Trophoblast cell (in vitro differentiated cells and primary cell): ENCODE data around the gene ARFGEF2.

Source experiments
- DNase-seq, 2 donors: peaks; one replicate each; pipeline ENCODE4 v3.0.0-alpha.2; 2016
- H2AFZ ChIP-seq: 2 replicates; pipeline ENCODE4 v1.6.1; 2013; ENCODE audit warnings: low read length, moderate library complexity, mild to moderate bottlenecking; ENCODE audit not compliant: insufficient read depth, poor library complexity
- H2AK5ac ChIP-seq: 2 replicates; pipeline ENCODE4 v1.6.1; 2013; ENCODE audit warnings: mild to moderate bottlenecking, low read length
- H2BK120ac ChIP-seq: 2 replicates; pipeline ENCODE4 v1.6.1; 2013; ENCODE audit warnings: low read length, mild to moderate bottlenecking, moderate library complexity; ENCODE audit not compliant: insufficient read depth, poor library complexity
- H2BK12ac ChIP-seq: 2 replicates; pipeline ENCODE4 v1.6.1; 2013; ENCODE audit warnings: mild to moderate bottlenecking, low read length, moderate library complexity
- H2BK5ac ChIP-seq: 2 replicates; pipeline ENCODE4 v1.6.1; 2013; ENCODE audit warnings: low read length, low read depth, moderate library complexity, mild to moderate bottlenecking; ENCODE audit not compliant: poor library complexity
- H3K14ac ChIP-seq: 2 replicates; pipeline ENCODE4 v1.6.1; 2013; ENCODE audit warnings: mild to moderate bottlenecking, low read length
- H3K18ac ChIP-seq: 2 replicates; pipeline ENCODE4 v1.6.1; 2013; ENCODE audit warnings: mild to moderate bottlenecking, low read length
- H3K23ac ChIP-seq: 2 replicates; pipeline ENCODE4 v1.6.1; 2013; ENCODE audit warnings: low read length
- H3K27ac ChIP-seq: 2 replicates; pipeline ENCODE4 v1.5.1; 2013; ENCODE audit warnings: low read depth, mild to moderate bottlenecking, inconsistent platforms, low read length, moderate library complexity
- H3K27me3 ChIP-seq: 2 replicates; pipeline ENCODE4 v1.6.1; 2013; ENCODE audit warnings: inconsistent platforms, mild to moderate bottlenecking, low read length, moderate library complexity; ENCODE audit not compliant: insufficient read depth
- H3K36me3 ChIP-seq, 2 experiments: 1 replicate in 1 of 2; 2 replicates in 1 of 2; pipeline ENCODE4 v1.6.1; 2013; ENCODE audit warnings: low read length in 2 of 2, mild to moderate bottlenecking in 2 of 2, moderate library complexity in 1 of 2; ENCODE audit not compliant: insufficient read depth in 2 of 2, control insufficient read depth in 1 of 2
- H3K4ac ChIP-seq: 2 replicates; pipeline ENCODE4 v1.6.1; 2013; ENCODE audit warnings: low read depth, mild to moderate bottlenecking, low read length, moderate library complexity
- H3K4me1 ChIP-seq, 2 experiments: 1 replicate in 1 of 2; 2 replicates in 1 of 2; pipeline ENCODE4 v1.6.1; 2013; ENCODE audit warnings: low read length in 2 of 2, mild to moderate bottlenecking in 2 of 2, moderate library complexity in 1 of 2; ENCODE audit not compliant: insufficient read depth in 2 of 2, control insufficient read depth in 1 of 2
- H3K4me2 ChIP-seq: 2 replicates; pipeline ENCODE4 v1.6.1; 2013; ENCODE audit warnings: inconsistent platforms, mild to moderate bottlenecking, low read length, moderate library complexity
- H3K4me3 ChIP-seq: 2 replicates; pipeline ENCODE4 v1.5.1; 2013; ENCODE audit warnings: mild to moderate bottlenecking, low read depth, low read length, inconsistent platforms
- H3K79me1 ChIP-seq: one replicate; pipeline ENCODE4 v1.6.1; 2013; ENCODE audit warnings: low read length
- H3K79me2 ChIP-seq: 2 replicates; pipeline ENCODE4 v1.6.1; 2013; ENCODE audit warnings: low read length, mild to moderate bottlenecking; ENCODE audit not compliant: control insufficient read depth, insufficient read depth, poor library complexity
- H3K9ac ChIP-seq: 2 replicates; pipeline ENCODE4 v1.6.1; 2013; ENCODE audit warnings: mild to moderate bottlenecking, low read length
- H3K9me3 ChIP-seq: 2 replicates; pipeline ENCODE4 v1.6.1; 2013; ENCODE audit warnings: low read depth, mild to moderate bottlenecking, control low read depth, inconsistent platforms, low read length; ENCODE audit not compliant: insufficient read depth
- H4K12ac ChIP-seq: 2 replicates; pipeline ENCODE4 v1.6.1; 2013; ENCODE audit warnings: low read depth, mild to moderate bottlenecking, low read length, moderate library complexity
- H4K8ac ChIP-seq: 2 replicates; pipeline ENCODE4 v1.6.1; 2013; ENCODE audit warnings: low read depth, mild to moderate bottlenecking, low read length, moderate library complexity
- H4K91ac ChIP-seq: one replicate; pipeline ENCODE4 v1.6.1; 2013; ENCODE audit warnings: low read depth, mild to moderate bottlenecking, low read length, moderate library complexity
- whole genome bisulfite sequencing: extraction: QIAGEN DNeasy Blood & Tissue Kit; methylation state at CpG from one replicate; pipeline ENCODE4 v1.1.7; 2013; ENCODE audit warnings: missing lambda C conversion rate; ENCODE audit not compliant: insufficient read length, insufficient coverage; ENCODE audit errors: extremely low coverage; 5-methylcytosine and 5-hydroxymethylcytosine counted together

Gene ARFGEF2

GRCh38 chr20:48893374-48893773, 28.1 kb upstream of the ARFGEF2 start:
- Histone ChIP-seq H2BK120ac (no peak overlapping the region), H3K9me3 (peaks cover 4% of the 10 kb centered on the region), H3K79me1 (no peaks in the 10 kb centered on the region), H2AK5ac (no peak overlapping the region), H2BK5ac (no peak overlapping the region), H3K27ac (no peak overlapping the region), H3K18ac (no peak overlapping the region), H3K79me2 (no peaks in the 10 kb centered on the region), H2AFZ (no peak overlapping the region), H4K91ac (no peak overlapping the region), H3K36me3 (no peaks in the 10 kb centered on the region), H3K4me2 (no peak overlapping the region), H4K8ac (no peak overlapping the region), H3K4me1 (peaks cover 0 to 5% of the 10 kb centered on the region in 2 experiments), H3K14ac (no peak overlapping the region), H4K12ac (no peak overlapping the region), H2BK12ac (no peak overlapping the region), H3K4me3 (no peak overlapping the region), H3K4ac (no peak overlapping the region), H3K23ac (peak overlapping the region; percentile 33), H3K9ac (no peak overlapping the region), H3K27me3 (no peaks in the 10 kb centered on the region)
- DNase-seq, result no peak

GRCh38 chr20:48897305-48898010, 24.1 kb upstream of the ARFGEF2 start:
- Histone ChIP-seq H2AK5ac (no peak overlapping the region), H3K79me2 (no peaks in the 10 kb centered on the region), H4K91ac (no peak overlapping the region), H3K4me3 (no peak overlapping the region), H3K4me2 (no peak overlapping the region), H3K4me1 (peaks cover 0 to 5% of the 10 kb centered on the region in 2 experiments), H3K23ac (no peak overlapping the region), H3K27me3 (no peaks in the 10 kb centered on the region), H2BK12ac (no peak overlapping the region), H3K27ac (no peak overlapping the region), H3K36me3 (no peaks in the 10 kb centered on the region), H3K79me1 (no peaks in the 10 kb centered on the region), H3K4ac (no peak overlapping the region), H3K18ac (no peak overlapping the region), H3K14ac (no peak overlapping the region), H4K8ac (no peak overlapping the region), H4K12ac (no peak overlapping the region), H2AFZ (no peak overlapping the region), H3K9me3 (peaks cover 4% of the 10 kb centered on the region), H2BK5ac (no peak overlapping the region), H3K9ac (peak overlapping the region; percentile 38), H2BK120ac (no peak overlapping the region)
- WGBS, result no CpG with 5 or more reads among the region's 4 CpGs
- peak; percentile 19 to 85 for DNase-seq

GRCh38 chr20:48898210-48898609, 23.3 kb upstream of the ARFGEF2 start:
- no peak overlapping the region for H3K14ac ChIP-seq
- no peak overlapping the region for H3K9ac ChIP-seq
- WGBS, result no CpG with 5 or more reads among the region's 10 CpGs
- no peak overlapping the region for H4K91ac ChIP-seq
- H2BK12ac ChIP-seq, result no peak overlapping the region
- no peak overlapping the region for H4K8ac ChIP-seq
- H3K4me3 ChIP-seq, result no peak overlapping the region
- no peak overlapping the region for H2BK120ac ChIP-seq
- no peak overlapping the region for H3K27ac ChIP-seq
- peaks cover 0 to 5% of the 10 kb centered on the region in 2 experiments for H3K4me1 ChIP-seq
- H2AK5ac ChIP-seq, result no peak overlapping the region
- no peaks in the 10 kb centered on the region for H3K27me3 ChIP-seq
- no peak overlapping the region for H3K4ac ChIP-seq
- no peaks in the 10 kb centered on the region for H3K79me1 ChIP-seq
- no peak overlapping the region for H2AFZ ChIP-seq
- no peaks in the 10 kb centered on the region for H3K36me3 ChIP-seq
- no peak overlapping the region for H3K23ac ChIP-seq
- DNase-seq, result peak; percentile 86 to 96
- H3K9me3 ChIP-seq, result peaks cover 4% of the 10 kb centered on the region
- H2BK5ac ChIP-seq, result no peak overlapping the region
- H4K12ac ChIP-seq, result no peak overlapping the region
- H3K4me2 ChIP-seq, result no peak overlapping the region
- no peak overlapping the region for H3K18ac ChIP-seq
- H3K79me2 ChIP-seq, result no peaks in the 10 kb centered on the region

DNA sequence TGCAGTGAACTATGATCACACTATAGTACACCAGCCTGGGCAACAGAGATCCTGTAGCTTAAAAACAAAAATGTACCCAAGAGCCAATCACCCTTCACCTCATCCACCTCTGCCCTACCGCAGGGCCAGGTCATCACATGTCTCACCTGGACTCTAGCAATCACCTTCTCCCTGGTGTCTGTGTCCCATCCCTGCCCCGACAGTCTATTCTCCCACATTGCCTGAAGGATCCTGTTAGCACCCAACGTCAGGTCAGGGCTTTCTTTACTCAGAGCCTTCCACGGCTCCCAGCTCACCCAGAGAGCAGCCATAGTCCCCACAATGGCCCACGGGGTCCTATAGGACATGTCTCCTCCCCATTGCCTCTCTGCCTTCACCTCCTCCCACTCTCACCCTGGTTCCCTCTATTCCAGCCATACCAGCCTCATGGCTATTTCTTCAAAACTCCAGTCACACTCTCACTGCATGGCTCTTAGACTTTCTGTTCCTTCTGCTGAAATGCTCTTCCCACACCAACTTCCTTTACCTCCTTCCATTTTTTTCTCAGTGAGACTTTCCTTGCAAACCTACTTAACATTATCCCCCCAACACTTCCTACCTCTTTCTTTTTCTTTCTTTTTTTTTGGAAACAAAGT, 22.5 kb upstream of the ARFGEF2 start:
- Histone ChIP-seq H2BK120ac (no peak overlapping the region), H2BK5ac (no peak overlapping the region), H2AK5ac (no peak overlapping the region), H4K8ac (no peak overlapping the region), H3K4me2 (no peak overlapping the region), H3K23ac (no peak overlapping the region), H3K27ac (no peak overlapping the region), H3K4me3 (no peak overlapping the region), H4K91ac (no peak overlapping the region), H3K9me3 (peaks cover 4% of the 10 kb centered on the region), H4K12ac (no peak overlapping the region), H3K4ac (no peak overlapping the region), H3K14ac (no peak overlapping the region), H3K79me1 (no peaks in the 10 kb centered on the region), H3K18ac (no peak overlapping the region), H3K79me2 (no peaks in the 10 kb centered on the region), H3K27me3 (no peaks in the 10 kb centered on the region), H2AFZ (no peak overlapping the region), H3K4me1 (peaks cover 0 to 5% of the 10 kb centered on the region in 2 experiments), H2BK12ac (no peak overlapping the region), H3K9ac (no peak overlapping the region), H3K36me3 (no peaks in the 10 kb centered on the region)
- WGBS, result no CpG with 5 or more reads among the region's 5 CpGs
- peak in 1 of 2 donors; percentile 49 for DNase-seq
